HEK293 (cell line): ENCODE measurements around the gene ARHGAP23.
A peak's percentile ranks its signal among the peaks of the same experiment; 100 is the strongest.
"Not testable (repeated sequence)": the region's sequence is repeated elsewhere in the genome, so short reads cannot be mapped to it uniquely, and the experiment has no call there.

Experiments used
- CTCF ChIA-PET: fragments of 350-600 bp; formaldehyde crosslinking; extraction: SDS; loops from one replicate; lab custom pipeline; 2021; ENCODE audit warnings: antibody characterized with exemption; lab: Yijun Ruan, JAX
- POLR2A ChIA-PET: fragments of 300-600 bp; formaldehyde crosslinking; extraction: SDS; loops from one replicate; lab custom pipeline; 2020; ENCODE audit warnings: antibody characterized with exemption, inconsistent platforms; lab: Yijun Ruan, JAX
- H3K27ac ChIP-seq: fragments of 200-500 bp; sonication (Bioruptor generic); 2 replicates; pipeline ENCODE4 v1.5.1; 2014; ENCODE audit warnings: low read depth, low read length, control low read depth, inconsistent platforms; ENCODE audit errors: extremely low read depth
- H3K36me3 ChIP-seq, 2 experiments: fragments of 200-500 bp in 1 of 2; sonication (Bioruptor generic) in 1 of 2; 1 replicate in 1 of 2; 2 replicates in 1 of 2; pipeline ENCODE4 v1.5.1; 2014 to 2017; ENCODE audit warnings: inconsistent platforms in 2 of 2, low read length in 2 of 2; ENCODE audit not compliant: control insufficient read depth in 2 of 2, insufficient read depth in 1 of 2
- H3K4me1 ChIP-seq: fragments of 200-500 bp; sonication (Bioruptor generic); 2 replicates; pipeline ENCODE4 v1.5.1; 2014; ENCODE audit warnings: mild to moderate bottlenecking, low read length, inconsistent platforms; ENCODE audit not compliant: control insufficient read depth, insufficient read depth
- H3K4me3 ChIP-seq: 2 replicates; pipeline ENCODE4 v1.5.1; 2011; ENCODE audit warnings: low read depth, mild to moderate bottlenecking, control low read depth, low read length, moderate library complexity
- H3K9me3 ChIP-seq: fragments of 200-500 bp; sonication (Bioruptor generic); 2 replicates; pipeline ENCODE4 v1.5.1; 2014; ENCODE audit warnings: low read depth, low read length, inconsistent platforms; ENCODE audit not compliant: control insufficient read depth, insufficient read depth
- CTCF ChIP-seq: fragments of 450-650 bp; formaldehyde crosslinking; IDR thresholded peaks from 2 replicates; pipeline ENCODE4 v1.5.1; 2016; ENCODE audit warnings: missing biosample characterization, missing genetic modification characterization
- EGR2 ChIP-seq: fragments of 450-650 bp; formaldehyde crosslinking; IDR thresholded peaks from 2 replicates; pipeline ENCODE4 v1.5.1; 2016; ENCODE audit warnings: low read depth, missing biosample characterization, missing genetic modification characterization
- SP7 ChIP-seq: fragments of 450-650 bp; formaldehyde crosslinking; IDR thresholded peaks from 2 replicates; pipeline ENCODE4 v1.5.1; 2016; ENCODE audit warnings: missing biosample characterization, missing genetic modification characterization
- YY2 ChIP-seq: fragments of 450-650 bp; formaldehyde crosslinking; IDR thresholded peaks from 2 replicates; pipeline ENCODE4 v1.5.1; 2016; ENCODE audit warnings: missing biosample characterization, missing genetic modification characterization
- ZBTB1 ChIP-seq: fragments of 450-650 bp; formaldehyde crosslinking; IDR thresholded peaks from 2 replicates; pipeline ENCODE4 v1.5.1; 2016; ENCODE audit warnings: missing biosample characterization, missing genetic modification characterization
- ZBTB17 ChIP-seq: fragments of 450-650 bp; formaldehyde crosslinking; IDR thresholded peaks from 2 replicates; pipeline ENCODE4 v1.5.1; 2016; ENCODE audit warnings: missing biosample characterization, missing genetic modification characterization
- ZNF10 ChIP-seq: fragments of 450-650 bp; formaldehyde crosslinking; IDR thresholded peaks from 2 replicates; pipeline ENCODE4 v1.5.1; 2017; ENCODE audit warnings: missing biosample characterization, missing genetic modification characterization
- ZNF2 ChIP-seq: fragments of 450-650 bp; formaldehyde crosslinking; IDR thresholded peaks from 2 replicates; pipeline ENCODE4 v1.5.1; 2016; ENCODE audit warnings: missing biosample characterization, missing genetic modification characterization
- ZNF335 ChIP-seq: fragments of 450-650 bp; formaldehyde crosslinking; conservative IDR thresholded peaks from 2 replicates; pipeline ENCODE4 v1.5.1; 2016; ENCODE audit warnings: missing biosample characterization, missing genetic modification characterization
- ZNF391 ChIP-seq: fragments of 450-650 bp; formaldehyde crosslinking; IDR thresholded peaks from 2 replicates; pipeline ENCODE4 v1.5.1; 2016; ENCODE audit warnings: low read depth, missing biosample characterization, missing genetic modification characterization, borderline replicate concordance
- ZNF501 ChIP-seq: fragments of 450-650 bp; formaldehyde crosslinking; IDR thresholded peaks from 2 replicates; pipeline ENCODE4 v1.5.1; 2016; ENCODE audit warnings: missing biosample characterization, missing genetic modification characterization
- ZNF639 ChIP-seq: fragments of 450-650 bp; formaldehyde crosslinking; IDR thresholded peaks from 2 replicates; pipeline ENCODE4 v1.5.1; 2016; ENCODE audit warnings: missing biosample characterization, missing genetic modification characterization
- ZNF654 ChIP-seq: fragments of 450-650 bp; formaldehyde crosslinking; IDR thresholded peaks from 2 replicates; pipeline ENCODE4 v1.5.1; 2016; ENCODE audit warnings: low read depth, missing biosample characterization, missing genetic modification characterization
- ZNF660 ChIP-seq: fragments of 450-650 bp; IDR thresholded peaks from 2 replicates; pipeline ENCODE4 v1.5.1; 2018; ENCODE audit warnings: missing biosample characterization, mild to moderate bottlenecking, missing genetic modification characterization
- ZNF701 ChIP-seq: fragments of 450-650 bp; formaldehyde crosslinking; IDR thresholded peaks from 2 replicates; pipeline ENCODE4 v1.5.1; 2016; ENCODE audit warnings: missing biosample characterization, missing genetic modification characterization
- ZNF76 ChIP-seq: fragments of 450-650 bp; formaldehyde crosslinking; IDR thresholded peaks from 2 replicates; pipeline ENCODE4; 2016; ENCODE audit warnings: low read depth, missing biosample characterization, missing genetic modification characterization, borderline replicate concordance
- ZNF768 ChIP-seq: fragments of 450-650 bp; formaldehyde crosslinking; IDR thresholded peaks from 2 replicates; pipeline ENCODE4 v1.5.1; 2018; ENCODE audit warnings: missing biosample characterization, mild to moderate bottlenecking, missing genetic modification characterization
- ZNF792 ChIP-seq: fragments of 450-650 bp; formaldehyde crosslinking; IDR thresholded peaks from 2 replicates; pipeline ENCODE4 v1.5.1; 2016; ENCODE audit warnings: missing biosample characterization, missing genetic modification characterization
- TF ChIP-seq, protein P1 (sequence below): fragments of 450-650 bp; formaldehyde crosslinking; IDR thresholded peaks from 2 replicates; pipeline ENCODE4 v1.5.1; 2017; ENCODE audit warnings: missing biosample characterization, mild to moderate bottlenecking, missing genetic modification characterization, moderate library complexity
- TF ChIP-seq, protein P2 (sequence below): fragments of 450-650 bp; formaldehyde crosslinking; IDR thresholded peaks from 2 replicates; pipeline ENCODE4 v1.5.1; 2017; ENCODE audit warnings: missing biosample characterization, missing genetic modification characterization

The ARHGAP23 gene

GRCh38 chr17:38492067-38493040 lies 64.1 kb downstream of the ARHGAP23 start (continued):
- TF ChIP-seq CTCF (tag by site-specific recombination) (peak; percentile 96), ZNF391 (tag by site-specific recombination) (peak; percentile 32; the same call in 1 of the 2 replicates), ZNF768 (tag by site-specific recombination) (peak; percentile 90), ZNF639 (tag by site-specific recombination) (0 out of 2 replicates have a peak, but pooled peaks have one; percentile 20), SP7 (peak; percentile 33; the same call in 1 of the 2 replicates), ZNF2 (tag by site-specific recombination) (peak; percentile 75), ZNF501 (tag by site-specific recombination) (peak; percentile 38; the same call in 1 of the 2 replicates), ZNF660 (tag by site-specific recombination) (peak; percentile 73; the same call in 1 of the 2 replicates), ZNF654 (tag by site-specific recombination) (peak; percentile 96), EGR2 (tag by site-specific recombination) (0 out of 2 replicates have a peak, but pooled peaks have one; percentile 39), ZBTB17 (tag by site-specific recombination) (0 out of 2 replicates have a peak, but pooled peaks have one; percentile 48)
- TF ChIP-seq, protein P1, sequence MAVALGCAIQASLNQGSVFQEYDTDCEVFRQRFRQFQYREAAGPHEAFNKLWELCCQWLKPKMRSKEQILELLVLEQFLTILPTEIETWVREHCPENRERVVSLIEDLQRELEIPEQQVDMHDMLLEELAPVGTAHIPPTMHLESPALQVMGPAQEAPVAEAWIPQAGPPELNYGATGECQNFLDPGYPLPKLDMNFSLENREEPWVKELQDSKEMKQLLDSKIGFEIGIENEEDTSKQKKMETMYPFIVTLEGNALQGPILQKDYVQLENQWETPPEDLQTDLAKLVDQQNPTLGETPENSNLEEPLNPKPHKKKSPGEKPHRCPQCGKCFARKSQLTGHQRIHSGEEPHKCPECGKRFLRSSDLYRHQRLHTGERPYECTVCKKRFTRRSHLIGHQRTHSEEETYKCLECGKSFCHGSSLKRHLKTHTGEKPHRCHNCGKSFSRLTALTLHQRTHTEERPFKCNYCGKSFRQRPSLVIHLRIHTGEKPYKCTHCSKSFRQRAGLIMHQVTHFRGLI (tag by site-specific recombination), result peak; percentile 46; the same call in 1 of the 2 replicates

DNA sequence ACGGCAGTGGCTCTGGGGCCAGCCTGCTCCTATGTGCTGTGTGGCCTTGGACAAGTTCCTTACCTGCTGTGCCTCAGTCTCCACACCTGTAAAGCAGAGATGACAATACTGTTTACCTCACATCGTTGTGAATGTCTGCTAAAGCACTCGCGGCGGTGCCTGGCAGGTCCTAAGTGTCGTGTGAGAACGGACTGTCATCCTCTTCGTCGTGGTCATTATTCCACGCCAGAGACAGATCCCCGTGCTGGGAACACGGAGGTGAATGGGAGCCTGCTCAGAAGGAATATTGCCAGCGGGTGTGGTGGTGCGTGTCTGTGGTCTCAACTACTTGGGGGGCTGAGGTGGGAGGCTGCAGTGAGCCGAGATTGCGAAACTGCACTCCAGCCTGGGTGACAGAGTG lies 65.9 kb downstream of the ARHGAP23 start:
- not testable (repeated sequence) for H3K36me3 ChIP-seq

DNA sequence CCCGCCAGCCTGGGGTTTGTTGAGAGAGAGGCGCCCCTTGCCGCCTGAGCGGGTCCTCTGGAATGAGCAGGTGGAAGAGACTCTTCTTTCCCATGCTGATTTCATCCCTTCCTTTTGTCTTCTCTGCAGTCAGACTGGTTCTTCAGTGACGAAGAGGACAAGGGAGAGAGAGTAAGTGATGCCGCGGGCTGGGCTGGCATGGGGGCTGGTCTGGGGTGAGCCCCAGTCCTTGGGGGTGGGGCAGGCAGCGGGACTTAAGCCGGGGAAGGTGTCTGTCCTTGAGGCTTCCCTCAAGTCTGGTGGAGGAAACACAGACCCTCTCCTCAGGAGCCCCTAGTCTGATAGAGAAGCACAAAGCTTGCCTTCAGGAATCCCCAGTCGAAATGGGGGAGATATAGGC lies 69.4 kb downstream of the ARHGAP23 start:
- H3K9me3 ChIP-seq, H3K4me1 ChIP-seq, POLR2A ChIA-PET, H3K36me3 ChIP-seq, H3K27ac ChIP-seq, H3K4me3 ChIP-seq: not testable (repeated sequence)
- CTCF ChIA-PET, result interaction anchor here (0.6 to 1.2 kb wide), 3 partner anchors 9 to 159 kb away, joined by 3 to 4 read pairs (median 3); no protein-coding TSS in a partner anchor

More for the DNA sequence above, 65.9 kb downstream of the ARHGAP23 start:
- POLR2A ChIA-PET, H3K27ac ChIP-seq, H3K4me3 ChIP-seq, H3K4me1 ChIP-seq, H3K9me3 ChIP-seq: not testable (repeated sequence)
- CTCF ChIA-PET, result interaction anchor here (0.6 to 2.7 kb wide), 6 partner anchors 15 to 174 kb away, joined by 3 to 9 read pairs (median 4); no protein-coding TSS in a partner anchor

- no peaks in the 10 kb centered on the region for H3K9me3 ChIP-seq
- POLR2A ChIA-PET, result no interaction called here
- H3K36me3 ChIP-seq, result no peaks in the 10 kb centered on the region
- H3K27ac ChIP-seq, result no peak overlapping the region
- no peak overlapping the region for H3K4me3 ChIP-seq
- H3K4me1 ChIP-seq, result no peaks in the 10 kb centered on the region
- CTCF ChIA-PET, result interaction anchor here (0.7 to 1.2 kb wide), 2 partner anchors 10 to 169 kb away, joined by 3 read pairs; no protein-coding TSS in a partner anchor
- TF ChIP-seq ZNF792 (tag by site-specific recombination) (no peak), ZNF76 (no peak), ZBTB1 (tag by site-specific recombination) (no peak), YY2 (tag by site-specific recombination) (no peak), ZNF335 (tag by site-specific recombination) (no peak), ZNF701 (tag by site-specific recombination) (no peak), ZNF10 (tag by site-specific recombination) (no peak)
- TF ChIP-seq, protein P2, sequence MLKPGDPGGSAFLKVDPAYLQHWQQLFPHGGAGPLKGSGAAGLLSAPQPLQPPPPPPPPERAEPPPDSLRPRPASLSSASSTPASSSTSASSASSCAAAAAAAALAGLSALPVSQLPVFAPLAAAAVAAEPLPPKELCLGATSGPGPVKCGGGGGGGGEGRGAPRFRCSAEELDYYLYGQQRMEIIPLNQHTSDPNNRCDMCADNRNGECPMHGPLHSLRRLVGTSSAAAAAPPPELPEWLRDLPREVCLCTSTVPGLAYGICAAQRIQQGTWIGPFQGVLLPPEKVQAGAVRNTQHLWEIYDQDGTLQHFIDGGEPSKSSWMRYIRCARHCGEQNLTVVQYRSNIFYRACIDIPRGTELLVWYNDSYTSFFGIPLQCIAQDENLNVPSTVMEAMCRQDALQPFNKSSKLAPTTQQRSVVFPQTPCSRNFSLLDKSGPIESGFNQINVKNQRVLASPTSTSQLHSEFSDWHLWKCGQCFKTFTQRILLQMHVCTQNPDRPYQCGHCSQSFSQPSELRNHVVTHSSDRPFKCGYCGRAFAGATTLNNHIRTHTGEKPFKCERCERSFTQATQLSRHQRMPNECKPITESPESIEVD, result no peak
These were observed 70.1 kb downstream of the ARHGAP23 start for GRCh38 chr17:38498353-38498752.
